ENCODE data around the gene NRROS. TPM values are rescaled to one million over a fixed set of nuclear protein-coding genes. Genes with fewer than 3 reads are reported as not detected.
"Not testable (repeated sequence)": the region's sequence is repeated elsewhere in the genome, so short reads cannot be mapped to it uniquely, and the experiment has no call there.

The NRROS gene
- 0.06 TPM for polyA plus RNA-seq (2013, experiment 1 of 2; ENCODE audit: insufficient read length)
- 0.14 TPM for polyA plus RNA-seq (2013, experiment 2 of 2; ENCODE audit: insufficient read length)

DNA sequence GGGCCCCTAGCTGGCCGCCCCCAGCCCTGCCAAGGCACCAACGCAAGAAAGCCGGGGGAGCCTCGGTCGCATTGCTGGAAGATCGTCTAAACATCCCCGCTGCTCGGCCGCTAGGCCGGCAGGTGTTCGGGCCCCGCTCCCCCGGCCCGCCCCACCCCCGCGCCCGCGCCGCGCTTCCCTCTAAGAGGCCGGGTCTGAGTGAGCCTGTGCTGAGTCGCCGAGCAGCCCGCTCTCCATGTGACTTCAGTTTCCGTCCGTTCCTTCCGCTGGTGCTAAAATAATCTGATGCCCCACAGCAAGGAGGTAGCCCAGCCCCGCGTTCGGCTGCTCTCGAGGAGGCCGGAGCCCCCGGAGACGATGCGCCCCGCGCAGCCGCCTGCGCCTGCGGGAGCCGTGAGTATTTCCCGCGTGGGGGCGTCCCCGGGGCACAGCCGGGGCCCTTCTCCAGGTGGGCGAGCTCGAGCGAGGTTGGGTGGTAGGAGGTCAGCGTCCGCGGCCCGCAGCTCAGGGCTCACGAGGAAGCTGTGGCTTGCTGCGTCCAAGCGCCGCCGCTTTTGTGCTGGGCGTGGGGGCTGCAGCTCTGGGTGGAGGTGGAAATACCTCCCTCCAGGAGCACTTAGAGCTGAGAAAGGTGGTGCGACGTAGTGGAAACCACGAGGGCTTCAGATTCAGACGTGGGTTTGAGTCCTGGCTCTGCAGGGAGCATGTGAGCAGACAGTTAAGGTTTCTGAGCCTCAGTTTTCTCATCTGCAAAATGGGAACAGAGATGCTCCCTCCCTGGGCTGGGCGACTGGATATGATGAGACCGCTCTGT, at the start of gene NRROS:
NRROS (plus strand) TSS at position 212 of the 814 bp plus-strand sequence. CDS start 14,846 bp downstream, outside the sequence.
- DNase-seq = peak; percentile 32

DNA sequence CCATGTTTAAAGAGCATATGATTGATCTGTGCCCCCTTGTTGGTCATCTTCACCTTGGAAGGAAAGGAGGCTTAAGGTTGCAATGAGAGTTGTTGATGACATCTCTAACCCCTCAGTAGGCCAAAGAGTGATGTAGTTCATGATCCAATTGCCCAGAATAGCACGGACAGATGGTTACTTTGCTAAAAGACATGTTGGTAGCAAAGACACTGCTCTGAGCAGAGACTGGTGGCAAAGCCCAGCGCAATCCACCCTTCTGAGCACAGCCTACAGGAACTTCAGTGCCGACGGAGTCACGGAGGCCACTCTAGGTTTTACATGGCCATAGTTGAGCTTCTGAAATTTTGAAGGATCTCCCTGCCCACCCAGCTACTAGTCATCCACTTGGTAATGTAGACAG, 49.2 kb upstream of the NRROS start:
- no peak for DNase-seq

DNA sequence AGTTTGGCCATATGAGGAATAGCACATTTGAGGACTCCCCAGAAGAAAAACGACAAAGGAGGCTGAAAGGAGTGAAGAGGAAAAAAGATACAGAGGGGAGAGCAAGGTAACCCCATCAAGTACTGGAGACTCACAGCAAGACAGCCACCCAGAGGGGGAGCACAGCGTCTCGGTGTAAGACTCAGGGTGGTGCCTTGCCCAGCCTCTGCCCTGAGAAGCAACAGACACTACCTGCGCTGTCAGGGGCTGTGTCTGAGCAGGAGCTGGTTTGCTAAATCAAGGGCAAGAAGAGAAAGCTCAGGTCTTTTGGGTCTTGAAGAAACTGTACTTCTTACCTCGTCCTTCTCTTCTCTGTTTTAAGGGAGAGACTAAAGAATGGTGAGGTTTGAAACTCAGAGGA, 43.1 kb upstream of the NRROS start:
- no peak for DNase-seq

DNA sequence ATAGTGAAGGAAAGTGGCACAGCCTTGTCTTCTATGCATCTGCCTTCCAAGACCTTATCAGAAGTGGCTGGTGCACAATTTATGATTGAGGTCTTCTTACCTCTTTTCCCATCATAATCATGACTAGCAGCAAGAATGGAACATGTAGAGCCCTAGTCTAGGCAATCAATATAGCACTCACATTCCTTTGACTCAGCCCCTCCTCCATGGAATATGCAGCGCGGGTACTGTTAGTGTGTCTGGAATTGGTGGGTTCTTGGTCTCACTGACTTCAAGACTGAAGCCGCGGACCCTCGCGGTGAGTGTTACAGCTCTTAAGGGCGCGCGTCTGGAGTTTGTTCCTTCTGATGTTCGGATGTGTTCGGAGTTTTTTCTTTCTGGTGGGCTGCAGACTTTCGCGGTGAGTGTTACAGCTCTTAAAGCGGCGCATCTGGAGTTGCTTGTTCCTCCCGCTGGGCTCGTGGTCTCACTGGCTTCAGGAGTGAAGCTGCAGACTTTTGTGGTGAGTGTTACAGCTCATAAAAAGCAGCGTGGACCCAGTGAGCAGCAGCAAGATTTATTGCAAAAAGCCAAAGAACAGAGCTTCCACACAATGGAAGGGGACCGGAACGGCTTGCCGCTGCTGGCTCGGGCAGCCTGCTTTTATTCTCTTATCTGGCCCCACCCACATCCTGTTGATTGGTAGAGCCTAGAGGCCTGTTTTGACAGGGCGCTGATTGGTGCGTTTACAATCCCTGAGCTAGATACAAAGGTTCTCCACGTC, 41.3 kb upstream of the NRROS start:
- DNase-seq = peak; percentile 22

DNA sequence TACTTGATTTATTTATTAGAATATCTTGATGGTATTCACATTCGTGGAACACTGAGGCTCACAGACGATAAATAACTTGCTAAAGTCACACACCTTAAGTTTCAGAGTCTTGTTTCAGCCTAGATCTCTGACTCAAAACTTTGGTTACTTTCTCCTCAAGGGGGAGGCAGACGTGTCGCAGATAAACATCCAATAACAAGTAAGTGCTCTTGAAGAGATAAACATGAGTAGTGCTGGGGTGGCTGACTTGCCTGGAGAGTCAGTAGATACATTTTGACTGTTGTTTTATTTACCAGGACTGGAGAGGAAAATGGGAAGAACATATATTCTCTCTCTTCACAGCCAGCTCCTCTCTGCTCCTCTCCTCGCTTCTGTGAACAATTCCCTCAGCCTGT, 39.8 kb upstream of the NRROS start:
- no peak for DNase-seq

DNA sequence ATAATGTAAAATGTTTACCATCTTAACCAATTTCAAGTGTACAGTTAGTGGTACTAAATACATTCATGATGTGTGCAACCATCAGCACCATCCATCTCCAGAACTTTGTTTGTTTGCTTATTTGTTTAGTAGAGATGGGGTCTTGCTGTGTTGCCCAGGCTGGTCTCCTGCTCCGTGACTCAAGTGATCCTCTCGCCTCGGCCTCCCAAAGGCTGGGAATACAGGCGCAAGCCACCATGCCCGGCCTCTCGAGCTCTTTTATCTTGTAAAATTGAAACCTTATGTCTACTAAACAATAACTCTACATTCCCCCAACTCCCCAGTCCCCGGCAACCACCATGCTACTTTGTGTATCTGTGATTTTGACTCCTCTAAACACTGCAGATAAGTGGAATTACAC, 39.1 kb upstream of the NRROS start:
- DNase-seq = no peak

DNA sequence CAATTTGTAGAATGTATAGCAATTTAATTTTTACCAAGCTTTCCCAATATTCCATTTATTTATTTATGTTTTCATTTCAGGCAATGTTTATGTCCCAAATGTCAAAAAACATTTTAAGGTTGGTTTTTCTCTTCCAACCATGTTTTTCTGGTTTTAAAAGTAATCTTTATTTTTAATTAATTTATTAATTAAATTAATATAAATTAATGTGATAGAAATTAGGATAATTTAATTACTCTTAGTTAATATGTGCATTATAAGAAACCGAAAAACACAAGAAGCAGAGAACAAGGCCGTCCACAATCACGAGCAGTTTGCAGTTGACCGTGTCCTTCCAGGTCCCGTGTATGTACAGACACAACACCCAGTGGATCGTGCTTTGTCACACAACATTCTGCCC, 36.8 kb upstream of the NRROS start:
- no peak for DNase-seq

DNA sequence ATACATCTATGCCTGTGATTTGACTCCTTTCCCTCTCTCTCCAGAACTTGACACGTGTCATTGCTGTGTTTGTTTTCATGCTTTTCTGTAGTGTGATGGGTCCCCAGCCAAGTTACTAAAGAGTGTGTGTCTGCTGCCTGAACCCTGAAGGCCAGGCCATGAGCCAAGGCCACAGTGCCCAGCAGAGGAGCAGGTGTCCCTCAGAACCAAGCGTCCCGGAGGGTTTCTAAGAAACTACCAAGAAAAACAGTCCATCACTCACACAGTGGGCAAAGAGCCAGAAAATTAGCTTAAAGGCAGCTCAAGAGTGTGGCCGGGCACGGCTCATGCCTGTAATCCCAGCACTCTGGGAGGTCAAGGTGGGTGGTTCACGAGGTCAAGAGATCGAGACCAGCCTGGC, 35.8 kb upstream of the NRROS start:
- DNase-seq = no peak

DNA sequence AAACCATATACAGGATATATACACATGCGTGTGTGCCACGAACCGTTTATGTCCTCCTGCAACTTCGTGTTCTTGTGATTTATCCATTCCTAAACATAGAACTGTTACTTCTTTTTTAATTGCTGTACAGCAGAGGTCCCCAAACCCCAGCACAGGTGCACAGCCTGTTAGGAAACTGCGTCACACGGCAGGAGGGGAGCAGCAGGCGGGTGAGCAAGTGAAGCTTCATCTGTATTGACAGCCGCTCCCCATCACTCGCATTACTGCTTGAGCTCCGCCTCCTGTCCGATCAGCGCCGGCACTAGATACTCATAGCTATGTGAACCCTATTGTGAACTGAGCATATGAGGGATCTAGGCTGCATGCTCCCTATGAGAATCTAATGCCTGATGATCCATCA, 34.9 kb upstream of the NRROS start:
- DNase-seq = no peak

DNA sequence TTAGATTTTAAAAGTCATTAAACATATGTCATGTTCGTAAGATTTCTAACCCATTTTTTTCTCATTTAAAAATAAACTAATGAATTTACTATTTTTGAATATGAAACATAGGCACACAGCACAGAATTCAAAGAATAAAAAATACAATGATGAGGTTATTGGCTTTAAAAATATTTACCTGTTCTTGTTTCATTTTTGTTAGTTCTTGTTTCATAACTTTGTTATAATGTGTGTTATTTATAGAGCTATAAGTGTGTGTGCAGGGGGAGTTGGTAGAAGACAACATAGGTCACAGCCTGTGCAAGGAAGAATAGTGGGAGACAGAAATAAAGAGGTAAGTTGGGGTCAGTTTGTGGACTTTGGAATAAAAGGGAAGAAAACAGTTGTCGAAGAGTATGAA, 30.8 kb upstream of the NRROS start:
- DNase-seq = no peak

DNA sequence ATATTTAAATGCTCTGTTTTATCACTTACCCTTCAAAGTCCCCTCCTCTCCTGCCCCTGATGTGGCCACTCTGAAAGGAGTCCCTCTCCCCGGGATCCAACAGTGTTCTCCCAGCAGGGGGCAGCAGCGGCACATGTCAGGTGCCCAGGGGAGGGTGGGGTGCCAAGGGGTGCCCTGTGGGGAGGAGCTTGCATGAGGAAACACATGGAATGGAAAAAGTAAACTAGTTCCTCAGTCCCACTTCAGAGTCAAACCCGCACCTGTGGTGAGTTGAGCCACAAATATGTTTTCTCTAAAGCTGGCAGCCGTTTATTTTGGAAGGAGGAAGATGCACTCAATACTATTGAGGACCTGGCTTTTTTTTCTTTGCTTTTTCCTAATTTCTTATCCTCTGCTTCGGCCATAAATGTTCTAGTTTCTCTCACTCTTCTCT, 30.1 kb upstream of the NRROS start:
- DNase-seq = peak; percentile 79

DNA sequence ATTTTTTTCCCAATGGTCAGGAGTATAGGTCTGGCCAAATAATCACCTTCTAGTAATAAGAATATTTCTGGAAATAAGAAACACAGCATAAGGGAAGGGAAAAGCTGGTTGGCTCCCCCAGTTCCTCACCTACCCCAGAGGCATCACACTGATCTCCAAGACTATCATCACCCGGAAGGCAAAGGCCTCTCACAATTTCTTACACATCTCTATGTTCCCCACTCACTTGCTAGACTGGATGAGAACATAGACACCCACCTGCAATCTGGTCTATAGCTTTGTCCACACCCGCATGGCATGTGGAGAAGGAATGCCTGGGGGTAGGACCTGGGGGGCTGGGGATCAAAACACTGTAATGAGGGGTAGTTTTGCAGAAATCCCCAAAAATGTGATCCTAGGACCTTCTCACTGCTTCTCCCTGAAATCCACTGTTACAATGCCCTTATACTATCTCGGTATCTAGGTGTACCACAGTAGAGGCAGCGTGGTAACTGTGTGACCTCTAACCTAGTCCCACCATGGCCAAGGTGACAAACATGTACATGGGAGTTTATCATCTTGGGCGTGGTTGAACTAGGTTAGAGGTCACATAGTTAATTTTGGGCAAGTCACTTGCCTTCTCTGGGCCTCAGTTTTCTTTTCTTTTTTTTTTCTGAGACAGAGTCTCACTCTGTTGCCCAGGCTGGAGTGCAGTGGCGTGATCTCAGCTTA, 29.5 kb upstream of the NRROS start:
- DNase-seq = no peak

DNA sequence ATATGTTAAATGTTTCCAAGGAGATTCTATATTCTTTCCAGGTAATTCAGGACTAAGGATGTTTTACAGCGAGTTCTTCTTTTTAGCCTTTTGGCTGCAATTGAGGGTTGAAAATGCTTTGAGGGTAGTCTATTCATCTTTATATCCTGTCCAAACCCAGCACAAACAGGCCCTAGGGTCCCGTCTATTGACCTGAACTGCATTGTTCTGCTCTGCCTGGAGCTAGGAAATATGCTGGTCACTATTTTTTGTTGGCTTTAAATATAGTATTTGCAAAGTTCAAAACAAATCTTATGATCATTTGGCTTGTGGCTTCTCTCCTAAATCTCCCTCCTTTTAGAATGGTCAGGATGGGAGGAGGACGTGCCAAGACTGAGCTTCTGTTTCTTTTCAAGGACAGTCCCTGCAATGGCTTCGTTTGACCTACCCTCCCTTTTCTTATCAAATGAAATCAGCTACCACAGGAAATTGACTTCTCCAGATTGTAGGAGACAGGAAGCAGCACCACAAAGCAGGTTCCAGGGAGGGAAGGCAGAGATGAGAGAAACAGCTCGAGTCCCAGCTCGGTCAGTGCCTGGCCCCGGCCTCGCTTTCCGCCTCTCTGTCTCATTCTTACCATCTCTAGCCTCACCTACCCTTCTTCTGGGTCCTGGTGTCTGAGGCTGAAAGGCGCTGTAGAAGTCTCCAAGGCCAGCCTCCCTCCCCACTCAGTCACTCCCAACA, 27.6 kb upstream of the NRROS start:
- DNase-seq = no peak

DNA sequence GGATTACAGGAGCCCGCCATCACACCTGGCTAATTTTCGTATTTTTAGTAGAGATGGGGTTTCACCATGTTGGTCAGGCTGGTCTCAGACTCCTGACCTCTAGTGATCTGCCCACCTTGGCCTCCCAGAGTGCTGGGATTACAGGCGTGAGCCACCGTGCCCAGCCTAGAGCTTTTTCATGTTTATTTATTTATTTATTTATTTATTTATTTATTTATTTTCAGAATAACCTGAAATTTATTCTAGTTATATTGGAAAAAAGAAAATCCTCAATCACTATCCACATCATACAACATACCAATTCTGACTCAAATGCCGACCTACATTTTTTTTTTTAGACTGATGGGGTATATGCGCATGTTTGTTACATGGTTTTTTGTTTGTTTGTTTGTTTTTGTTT, 24.3 kb upstream of the NRROS start:
- DNase-seq = not testable (repeated sequence)

DNA sequence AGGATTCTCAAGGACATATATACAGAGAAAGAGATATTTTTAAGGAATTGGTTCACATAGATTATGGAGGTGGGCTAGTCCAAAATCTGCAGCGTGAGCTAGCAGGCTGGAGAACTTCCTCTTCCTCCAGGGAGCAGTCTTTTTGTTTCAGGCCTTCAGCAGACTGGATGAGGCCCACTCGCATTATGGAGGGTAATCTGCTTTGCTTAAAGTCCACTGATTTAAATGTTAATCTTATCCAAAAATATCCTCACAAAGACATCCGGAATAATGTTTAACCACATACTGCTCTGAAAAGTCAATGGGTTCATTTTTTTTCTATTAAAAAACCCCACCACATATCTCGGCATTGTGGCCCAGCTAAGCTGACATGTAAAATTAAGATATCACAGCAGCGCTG, 22.2 kb upstream of the NRROS start:
- DNase-seq = no peak

DNA sequence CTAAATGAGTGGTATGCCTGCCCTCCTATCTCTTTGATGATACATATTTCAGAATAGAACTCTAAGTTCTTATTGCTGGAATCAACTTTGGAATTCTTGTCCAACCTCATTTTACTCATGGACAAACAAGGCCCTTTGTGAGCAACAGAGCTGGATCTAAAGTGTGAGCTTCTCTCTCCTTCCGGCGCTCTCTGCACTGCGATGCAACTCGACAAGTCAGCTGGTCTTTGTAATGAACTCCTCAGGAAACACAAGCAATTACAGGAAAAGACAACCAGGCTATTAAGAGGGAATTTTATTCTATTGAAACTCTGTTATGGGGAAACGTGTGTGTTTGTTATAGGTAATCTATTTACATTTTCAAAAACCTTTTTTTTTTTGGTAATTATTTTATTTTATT, 20.3 kb upstream of the NRROS start:
- DNase-seq = no peak

DNA sequence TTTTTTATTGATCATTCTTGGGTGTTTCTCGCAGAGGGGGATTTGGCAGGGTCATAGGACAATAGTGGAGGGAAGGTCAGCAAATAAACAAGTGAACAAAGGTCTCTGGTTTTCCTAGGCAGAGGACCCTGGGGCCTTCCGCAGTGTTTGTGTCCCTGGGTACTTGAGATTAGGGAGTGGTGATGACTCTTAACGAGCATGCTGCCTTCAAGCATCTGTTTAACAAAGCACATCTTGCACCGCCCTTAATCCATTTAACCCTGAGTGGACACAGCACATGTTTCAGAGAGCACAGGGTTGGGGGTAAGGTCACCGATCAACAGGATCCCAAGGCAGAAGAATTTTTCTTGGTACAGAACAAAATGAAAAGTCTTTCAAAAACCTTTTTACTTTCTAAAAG, 19.9 kb upstream of the NRROS start:
- not testable (repeated sequence) for DNase-seq

DNA sequence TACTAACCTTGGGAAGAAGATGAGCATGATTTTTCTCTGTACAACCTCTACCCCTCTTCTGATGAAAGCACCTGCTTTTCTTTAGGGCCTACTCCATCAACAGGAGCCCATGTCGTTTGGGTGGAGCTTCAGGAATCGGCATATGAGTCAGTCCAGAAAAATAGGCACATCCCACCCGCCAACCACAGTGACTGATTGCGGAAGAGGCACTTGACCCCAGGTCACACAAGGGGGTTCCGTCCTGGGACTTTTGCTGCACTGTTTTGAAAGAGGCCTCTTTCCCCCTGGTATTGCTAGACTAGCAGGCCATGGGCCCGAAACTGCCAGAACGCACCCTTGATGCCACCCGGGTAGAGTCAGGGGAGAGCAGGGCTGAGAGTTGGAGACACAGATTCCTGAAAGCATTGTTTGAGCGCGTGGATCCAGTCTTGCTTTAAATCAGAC, 19.3 kb upstream of the NRROS start:
- DNase-seq = no peak

DNA sequence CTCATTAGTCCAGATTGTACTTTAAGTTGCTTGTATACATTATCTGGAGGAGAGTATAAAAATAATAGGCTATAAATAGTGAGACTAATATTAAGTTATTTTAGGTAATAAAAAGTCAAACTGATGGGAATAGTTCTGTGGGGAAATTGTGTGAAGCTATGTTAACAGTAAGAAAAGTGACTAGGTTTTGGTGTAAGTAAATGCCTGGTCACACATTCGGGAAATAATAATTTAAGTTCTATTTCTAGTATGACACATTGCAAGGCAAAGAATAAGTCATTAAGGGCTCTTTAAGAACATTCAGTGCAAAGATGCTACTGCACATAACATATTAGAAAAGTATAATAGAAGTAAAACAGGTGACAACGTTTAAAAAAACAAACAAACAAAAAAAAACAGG, 18.8 kb upstream of the NRROS start:
- DNase-seq = no peak

DNA sequence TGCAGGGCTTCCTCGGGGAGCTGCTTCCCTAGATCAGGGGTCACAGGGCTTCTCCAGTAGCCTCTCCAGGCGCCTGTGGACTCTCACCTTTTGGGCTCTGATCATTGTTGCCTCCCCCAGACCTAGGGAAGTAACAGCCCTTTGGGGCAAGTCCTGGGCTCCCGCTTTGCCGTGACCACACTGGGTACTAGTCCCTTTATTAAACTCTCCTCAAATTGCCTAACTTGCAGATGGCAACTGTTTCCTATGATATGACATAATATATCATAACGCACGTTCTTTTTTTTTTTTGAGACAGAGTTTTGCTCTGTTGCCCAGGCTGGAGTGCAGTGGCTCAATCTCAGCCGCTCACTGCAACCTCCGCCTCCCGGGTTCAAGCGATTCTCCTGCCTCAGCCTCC, 17.9 kb upstream of the NRROS start:
- no peak for DNase-seq

DNA sequence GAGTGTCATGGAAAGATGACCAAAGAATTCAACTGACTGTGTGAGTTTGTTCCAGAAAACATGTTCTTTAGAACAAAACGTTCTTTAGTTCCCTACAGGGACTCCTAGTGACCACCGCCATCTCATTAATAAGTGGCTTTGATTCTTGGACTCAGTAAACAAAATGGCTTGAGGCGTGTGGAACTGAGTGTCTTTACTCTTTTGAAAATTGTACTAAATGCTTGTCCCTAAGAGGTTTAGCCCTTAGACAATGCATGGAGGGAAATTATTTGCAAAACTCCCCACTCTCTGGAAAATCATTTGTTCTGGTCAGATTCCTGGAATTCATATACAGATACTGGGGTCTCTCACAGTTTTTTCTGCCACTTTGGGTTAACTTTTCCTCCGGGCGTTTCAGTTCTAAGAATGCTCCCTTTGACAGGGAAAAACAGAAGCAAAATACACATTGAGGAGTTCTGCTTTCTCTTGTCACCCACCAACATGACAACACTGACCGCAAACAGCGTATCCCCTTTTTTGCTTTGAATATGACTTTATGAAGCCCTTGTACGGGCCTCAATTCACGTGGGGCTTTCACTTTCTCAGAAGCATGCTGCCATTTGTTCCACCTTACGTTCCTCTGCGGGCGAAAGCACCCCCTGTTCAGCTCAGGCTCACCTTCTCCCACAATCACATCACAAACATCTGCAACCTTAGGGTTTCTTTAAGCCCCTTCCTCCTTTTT, 15.3 kb upstream of the NRROS start:
- no peak for DNase-seq

DNA sequence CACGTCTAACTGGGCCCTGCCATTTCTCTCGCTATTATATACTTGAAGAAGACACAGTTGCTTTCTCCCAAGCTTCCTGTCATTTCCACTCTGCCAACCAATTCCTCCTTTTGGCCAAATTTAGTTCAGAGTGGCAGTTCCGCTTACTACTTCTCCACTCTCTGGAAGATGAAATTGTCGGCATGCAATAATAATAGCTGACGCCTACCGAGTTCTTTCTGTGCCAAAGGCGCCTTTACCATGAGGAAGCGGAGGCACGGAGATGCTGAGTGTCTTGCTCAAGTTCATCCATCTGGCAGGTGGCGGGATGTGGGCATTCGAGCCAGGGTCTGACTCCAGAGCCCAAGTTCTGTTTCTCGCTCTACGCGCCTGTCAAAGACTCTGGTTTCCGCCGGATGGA, 14.6 kb upstream of the NRROS start:
- no peak for DNase-seq
